Measurements from ENCODE around the gene NDUFS8.

Gene NDUFS8

GRCh38 chr11:68052137-68052873 lies 21.8 kb downstream of the NDUFS8 start:
- DNase-seq, result no peak

GRCh38 chr11:68053117-68053516 lies 22.6 kb downstream of the NDUFS8 start:
- DNase-seq, result no peak

- DNase-seq, result no peak
Observed at GRCh38 chr11:68053981-68054812, 23.7 kb downstream of the NDUFS8 start.

- DNase-seq, result no peak
Observed at GRCh38 chr11:68056317-68057285, 26.1 kb downstream of the NDUFS8 start.

GRCh38 chr11:68057807-68058206 lies 27.3 kb downstream of the NDUFS8 start:
- no peak for DNase-seq

- DNase-seq, result no peak
Observed at GRCh38 chr11:68061508-68061907, 31.0 kb downstream of the NDUFS8 start.

GRCh38 chr11:68064926-68065325 lies 34.4 kb downstream of the NDUFS8 start:
- no peak for DNase-seq

GRCh38 chr11:68065841-68066240 lies 35.4 kb downstream of the NDUFS8 start:
- no peak for DNase-seq

GRCh38 chr11:68066742-68067141 lies 36.3 kb downstream of the NDUFS8 start:
- no peak for DNase-seq

GRCh38 chr11:68067991-68068390 lies 37.5 kb downstream of the NDUFS8 start:
- no peak for DNase-seq

GRCh38 chr11:68071281-68072048 lies 41.0 kb downstream of the NDUFS8 start:
- DNase-seq, result no peak

GRCh38 chr11:68074584-68075352 lies 44.3 kb downstream of the NDUFS8 start:
- DNase-seq, result no peak

GRCh38 chr11:68076371-68077042 lies 46.0 kb downstream of the NDUFS8 start:
- no peak for DNase-seq

GRCh38 chr11:68077617-68078582 lies 47.4 kb downstream of the NDUFS8 start:
- no peak for DNase-seq

GRCh38 chr11:68080860-68081259 lies 50.4 kb downstream of the NDUFS8 start:
- no peak for DNase-seq

- DNase-seq, result no peak
Observed at GRCh38 chr11:68081691-68082090, 51.2 kb downstream of the NDUFS8 start.

GRCh38 chr11:68082481-68082880 lies 52.0 kb downstream of the NDUFS8 start:
- no peak for DNase-seq

GRCh38 chr11:68083517-68083916 lies 53.0 kb downstream of the NDUFS8 start:
- no peak for DNase-seq

All from NCI-H1930 (cell line).